Measurements from ENCODE around the gene SUFU. TPM values are rescaled to one million over a fixed set of nuclear protein-coding genes. Genes with fewer than 3 reads are reported as not detected.

Gene SUFU
- total RNA-seq, 1 donor from 2014 or later, result 16.9 TPM

DNA sequence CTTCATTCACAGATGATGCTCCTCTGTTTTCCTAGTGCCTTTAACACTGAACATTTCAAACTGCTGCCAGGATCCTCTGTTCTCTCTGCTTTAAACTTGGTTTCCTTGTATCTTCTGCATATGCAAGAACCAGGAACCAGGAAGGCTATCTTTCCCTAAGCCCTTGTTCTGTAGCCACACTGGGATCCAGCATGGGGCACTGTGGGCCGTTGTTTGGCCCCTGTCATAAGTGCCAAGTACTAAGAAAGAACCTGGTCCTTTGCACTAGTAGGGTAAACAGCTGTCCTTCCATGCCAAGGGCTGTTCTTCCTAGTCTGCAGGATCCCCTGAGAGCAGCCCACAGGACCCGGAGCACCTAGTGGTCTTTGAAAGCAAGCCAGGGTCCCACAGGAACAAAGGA lies 91.5 kb downstream of the SUFU start:
- TF ChIP-seq, protein P1, sequence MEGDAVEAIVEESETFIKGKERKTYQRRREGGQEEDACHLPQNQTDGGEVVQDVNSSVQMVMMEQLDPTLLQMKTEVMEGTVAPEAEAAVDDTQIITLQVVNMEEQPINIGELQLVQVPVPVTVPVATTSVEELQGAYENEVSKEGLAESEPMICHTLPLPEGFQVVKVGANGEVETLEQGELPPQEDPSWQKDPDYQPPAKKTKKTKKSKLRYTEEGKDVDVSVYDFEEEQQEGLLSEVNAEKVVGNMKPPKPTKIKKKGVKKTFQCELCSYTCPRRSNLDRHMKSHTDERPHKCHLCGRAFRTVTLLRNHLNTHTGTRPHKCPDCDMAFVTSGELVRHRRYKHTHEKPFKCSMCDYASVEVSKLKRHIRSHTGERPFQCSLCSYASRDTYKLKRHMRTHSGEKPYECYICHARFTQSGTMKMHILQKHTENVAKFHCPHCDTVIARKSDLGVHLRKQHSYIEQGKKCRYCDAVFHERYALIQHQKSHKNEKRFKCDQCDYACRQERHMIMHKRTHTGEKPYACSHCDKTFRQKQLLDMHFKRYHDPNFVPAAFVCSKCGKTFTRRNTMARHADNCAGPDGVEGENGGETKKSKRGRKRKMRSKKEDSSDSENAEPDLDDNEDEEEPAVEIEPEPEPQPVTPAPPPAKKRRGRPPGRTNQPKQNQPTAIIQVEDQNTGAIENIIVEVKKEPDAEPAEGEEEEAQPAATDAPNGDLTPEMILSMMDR (IDR thresholded peaks at IDR 0.05), result no peak
- peaks cover 11% of the 10 kb centered on the region for H3K4me1 Mint-ChIP-seq (ENCODE audit: unreplicated experiment)
- no peak overlapping the region for H3K27ac Mint-ChIP-seq (ENCODE audit: unreplicated experiment)
- peaks cover 12% of the 10 kb centered on the region for H3K36me3 Mint-ChIP-seq (ENCODE audit: unreplicated experiment)
- no peak for DNase-seq (ENCODE audit: extremely low spot score, unreplicated experiment)
- H3K9me3 Mint-ChIP-seq (ENCODE audit: unreplicated experiment), result no peaks in the 10 kb centered on the region
- H3K27me3 Mint-ChIP-seq (ENCODE audit: unreplicated experiment), result no peaks in the 10 kb centered on the region
- no peak overlapping the region for H3K4me3 Mint-ChIP-seq (ENCODE audit: unreplicated experiment)

DNA sequence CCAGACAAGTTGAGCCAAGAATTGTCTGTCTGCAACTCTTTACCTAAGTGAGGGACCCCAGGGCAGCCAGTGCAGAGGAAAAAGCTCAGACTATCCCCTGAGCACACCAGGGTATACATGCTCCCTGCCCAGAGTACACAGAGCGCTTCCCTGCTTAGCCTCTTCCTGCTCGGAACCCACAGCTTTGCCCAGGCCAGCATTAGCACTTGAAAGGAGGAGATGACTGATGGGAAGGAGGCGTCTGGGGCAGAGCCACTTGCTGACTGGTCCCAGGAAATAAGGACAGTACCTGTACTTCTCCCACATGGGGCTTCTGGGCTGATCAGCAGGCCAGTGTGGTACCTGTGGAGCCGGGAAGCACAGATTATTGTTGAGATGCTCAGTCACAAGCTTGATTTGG lies 92.1 kb downstream of the SUFU start:
- DNase-seq (ENCODE audit: extremely low spot score, unreplicated experiment), result no peak
- Mint-ChIP-seq H3K27me3 (ENCODE audit: unreplicated experiment) (no peaks in the 10 kb centered on the region), H3K9me3 (ENCODE audit: unreplicated experiment) (no peaks in the 10 kb centered on the region), H3K4me1 (ENCODE audit: unreplicated experiment) (peaks cover 11% of the 10 kb centered on the region), H3K36me3 (ENCODE audit: unreplicated experiment) (peaks cover 12% of the 10 kb centered on the region), H3K27ac (ENCODE audit: unreplicated experiment) (no peak overlapping the region), H3K4me3 (ENCODE audit: unreplicated experiment) (no peak overlapping the region)
- TF ChIP-seq, protein P1 (IDR thresholded peaks at IDR 0.05), result no peak

DNA sequence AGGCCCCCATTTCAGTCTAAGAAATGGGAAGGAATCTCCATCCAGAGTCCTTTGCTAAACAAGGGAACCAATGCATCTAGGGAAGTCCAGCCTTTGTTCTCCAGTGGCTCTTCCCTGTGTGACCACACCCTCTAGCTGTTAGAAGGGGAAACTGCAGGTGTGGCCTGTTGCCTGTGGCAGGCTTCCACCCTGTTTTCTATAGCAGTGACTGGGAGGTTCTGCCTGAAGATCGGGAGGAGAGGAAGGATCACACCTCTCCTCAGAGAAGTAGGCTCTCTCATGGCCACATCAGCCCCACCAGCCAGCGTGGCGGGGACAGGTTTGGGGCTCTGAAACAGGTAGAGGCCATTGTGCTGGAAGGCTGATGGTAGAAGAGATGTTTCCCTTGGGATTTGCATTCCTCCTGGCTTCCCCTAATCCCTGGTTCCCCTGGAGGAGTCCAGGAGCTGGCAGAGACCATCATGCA lies 92.8 kb downstream of the SUFU start:
- DNase-seq (ENCODE audit: extremely low spot score, unreplicated experiment), result no peak

DNA sequence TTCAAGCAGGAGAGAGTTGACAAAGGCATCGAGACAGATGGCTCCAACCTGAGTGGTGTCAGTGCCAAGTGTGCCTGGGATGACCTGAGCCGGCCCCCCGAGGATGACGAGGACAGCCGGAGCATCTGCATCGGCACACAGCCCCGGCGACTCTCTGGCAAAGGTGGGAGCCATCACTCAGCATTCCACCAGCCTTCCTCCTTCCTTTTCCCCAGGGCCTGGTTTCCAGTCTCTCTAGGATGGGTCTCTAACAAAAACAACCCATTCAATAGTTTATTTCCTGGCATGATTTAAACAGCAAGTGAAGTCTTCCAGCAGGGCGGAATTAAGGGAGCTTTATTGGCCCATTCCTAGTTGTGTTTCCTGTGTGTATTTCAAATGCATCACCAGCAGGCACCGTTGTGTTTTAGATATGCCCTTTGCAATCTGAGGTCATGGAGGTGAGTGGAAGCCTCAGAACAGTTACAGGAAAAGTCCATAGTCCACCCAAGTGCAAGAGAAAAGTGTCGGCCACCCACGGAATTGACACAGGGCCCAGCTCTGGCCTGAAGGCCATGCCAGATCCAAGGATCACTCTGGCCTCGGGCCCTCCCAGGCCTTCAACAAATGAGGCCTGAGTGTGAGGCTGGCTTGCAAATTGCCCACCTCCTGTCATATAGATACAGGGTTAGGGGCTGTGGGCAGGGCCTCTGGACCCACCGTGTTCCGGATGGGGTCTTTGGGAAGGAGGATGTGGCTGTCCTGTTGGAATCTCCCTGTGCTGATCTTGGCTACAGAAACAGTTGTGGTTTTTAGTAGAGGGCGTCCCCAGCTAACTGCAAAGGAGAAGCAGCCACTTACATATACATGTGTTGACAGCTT lies 93.6 kb downstream of the SUFU start:
- no peaks in the 10 kb centered on the region for H3K9me3 Mint-ChIP-seq (ENCODE audit: unreplicated experiment)
- no peaks in the 10 kb centered on the region for H3K27me3 Mint-ChIP-seq (ENCODE audit: unreplicated experiment)
- H3K27ac Mint-ChIP-seq (ENCODE audit: unreplicated experiment), result no peak overlapping the region
- DNase-seq (ENCODE audit: extremely low spot score, unreplicated experiment), result no peak
- TF ChIP-seq, protein P1 (IDR thresholded peaks at IDR 0.05), result no peak
- H3K36me3 Mint-ChIP-seq (ENCODE audit: unreplicated experiment), result peaks cover 14% of the 10 kb centered on the region
- H3K4me1 Mint-ChIP-seq (ENCODE audit: unreplicated experiment), result peaks cover 11% of the 10 kb centered on the region
- H3K4me3 Mint-ChIP-seq (ENCODE audit: unreplicated experiment), result no peak overlapping the region

More for the DNA sequence above, 92.8 kb downstream of the SUFU start:
- TF ChIP-seq, protein P1 (IDR thresholded peaks at IDR 0.05), result peak; percentile 66
- H3K36me3 Mint-ChIP-seq (ENCODE audit: unreplicated experiment), result peaks cover 14% of the 10 kb centered on the region
- H3K27me3 Mint-ChIP-seq (ENCODE audit: unreplicated experiment), result no peaks in the 10 kb centered on the region
- H3K4me3 Mint-ChIP-seq (ENCODE audit: unreplicated experiment), result no peak overlapping the region
- peaks cover 11% of the 10 kb centered on the region for H3K4me1 Mint-ChIP-seq (ENCODE audit: unreplicated experiment)
- no peak overlapping the region for H3K27ac Mint-ChIP-seq (ENCODE audit: unreplicated experiment)
- H3K9me3 Mint-ChIP-seq (ENCODE audit: unreplicated experiment), result no peaks in the 10 kb centered on the region

DNA sequence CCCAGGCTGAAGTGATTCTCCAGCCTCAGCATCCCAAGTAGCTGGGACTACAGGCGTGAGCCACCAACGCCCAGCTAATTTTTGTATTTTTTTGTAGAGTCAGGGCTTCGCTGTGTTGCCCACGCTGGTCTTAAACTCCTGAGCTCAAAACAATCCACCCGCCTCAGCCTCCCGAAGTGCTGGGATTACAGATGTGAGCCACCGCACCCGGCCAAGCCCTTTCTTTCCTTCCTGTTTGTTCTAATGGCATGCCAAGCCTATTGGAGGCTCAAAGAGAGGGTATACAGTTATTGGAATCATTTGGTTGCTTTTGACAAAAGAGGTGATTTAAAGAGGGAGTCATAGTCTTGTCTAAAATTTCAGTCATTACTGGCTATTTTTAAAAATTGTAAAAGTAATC lies 94.5 kb downstream of the SUFU start:
- H3K4me3 Mint-ChIP-seq (ENCODE audit: unreplicated experiment), result no peak overlapping the region
- no peaks in the 10 kb centered on the region for H3K27me3 Mint-ChIP-seq (ENCODE audit: unreplicated experiment)
- peaks cover 5% of the 10 kb centered on the region for H3K4me1 Mint-ChIP-seq (ENCODE audit: unreplicated experiment)

More for the DNA sequence above, 94.5 kb downstream of the SUFU start:
- TF ChIP-seq, protein P1 (IDR thresholded peaks at IDR 0.05), result no peak
- DNase-seq (ENCODE audit: extremely low spot score, unreplicated experiment), result no peak
- H3K9me3 Mint-ChIP-seq (ENCODE audit: unreplicated experiment), result no peaks in the 10 kb centered on the region
- H3K36me3 Mint-ChIP-seq (ENCODE audit: unreplicated experiment), result peaks cover 18% of the 10 kb centered on the region
- H3K27ac Mint-ChIP-seq (ENCODE audit: unreplicated experiment), result no peak overlapping the region
